ENCODE measurements around the gene NAT16. TPM values are rescaled to one million over a fixed set of nuclear protein-coding genes. Genes with fewer than 3 reads are reported as not detected.

NAT16 gene
- total RNA-seq, 2 experiments from 2014 or later: not detected

- Histone ChIP-seq H3K27ac (ENCODE audit: low read depth in 1 of 2, low read length in 2 of 2) (peak overlapping the region; percentile 35 to 69), H3K9me3 (ENCODE audit: control insufficient read depth in 1 of 2, insufficient read depth in 1 of 2, low read length in 2 of 2) (no peaks in the 10 kb centered on the region), H3K36me3 (ENCODE audit: insufficient read depth, low read length) (peaks cover 30% of the 10 kb centered on the region), H3K27me3 (ENCODE audit: control insufficient read depth in 1 of 2, insufficient read depth in 2 of 2, low read length in 2 of 2) (no peaks in the 10 kb centered on the region), H3K4me1 (ENCODE audit: insufficient read depth, low read length) (peaks cover 47% of the 10 kb centered on the region), H3K4me3 (ENCODE audit: low read length) (peak overlapping the region; percentile 83)
- Mint-ChIP-seq H3K4me1 (ENCODE audit: low read depth) (peaks cover 38% of the 10 kb centered on the region), H3K27me3 (no peaks in the 10 kb centered on the region), H3K9me3 (no peaks in the 10 kb centered on the region), H3K4me3 (peak overlapping the region; percentile 95), H3K36me3 (ENCODE audit: low read depth) (peaks cover 50% of the 10 kb centered on the region), H3K27ac (peak overlapping the region; percentile 87)
- TF ChIP-seq CTCF (IDR thresholded peaks at IDR 0.05): no peak
- ChIA-PET CTCF (interaction anchor here (0.6 to 3.0 kb wide), 6 partner anchors 26 to 76 kb away, joined by 3 to 39 read pairs (median 3); partner anchors contain the start of gene FIS1), POLR2A (interaction anchor here (0.7 to 3.3 kb wide), 24 partner anchors 9 to 1719 kb away, joined by 3 to 55 read pairs (median 4); partner anchors contain the start of genes CLDN15, FIS1, IFT22 and MOSPD3)
- intact Hi-C loops (cut with DNase I, micrococcal nuclease): loop anchor here (1.0 to 10.0 kb wide), 4 partner anchors 26 to 324 kb away; partner anchors contain the start of gene ACHE (in 1 of the 2)
- DNase-seq: no peak
- peak; percentile 8 for ATAC-seq (ENCODE audit: poor library complexity)
Measured at GRCh38 chr7:101218236-101219125, 38.4 kb upstream of the NAT16 start.

GRCh38 chr7:101217388-101218235, 37.5 kb upstream of the NAT16 start, which contains the start of the genes PLOD3 and ZNHIT1:
Gene PLOD3, minus strand, starts transcription at chr7:101217581. Its CDS starts 307 bp downstream, at chr7:101217274.
Gene ZNHIT1, plus strand, starts transcription at chr7:101218165. Its CDS starts 31 bp downstream, at chr7:101218196.
- intact Hi-C loops (cut with DNase I, micrococcal nuclease): loop anchor here (1.0 to 10.0 kb wide), 5 partner anchors 27 to 323 kb away; partner anchors contain the start of genes ACHE (in 1 of the 2) and AP1S1 (in 1 of the 2)
- Mint-ChIP-seq H3K27ac (peak within 1 kb of the TSS; percentile 87), H3K4me3 (peak within 1 kb of the TSS; percentile 95), H3K9me3 (no peaks in the 10 kb centered on the region), H3K36me3 (ENCODE audit: low read depth) (peaks cover 41% of the 10 kb centered on the region), H3K4me1 (ENCODE audit: low read depth) (peaks cover 38% of the 10 kb centered on the region), H3K27me3 (no peaks in the 10 kb centered on the region)
- ATAC-seq (ENCODE audit: poor library complexity) (peak; percentile 81), DNase-seq (peak; percentile 90 to 99 (median 96))
- Histone ChIP-seq H3K36me3 (ENCODE audit: insufficient read depth, low read length) (peaks cover 29% of the 10 kb centered on the region), H3K27me3 (ENCODE audit: control insufficient read depth in 1 of 2, insufficient read depth in 2 of 2, low read length in 2 of 2) (no peaks in the 10 kb centered on the region), H3K27ac (ENCODE audit: low read depth in 1 of 2, low read length in 2 of 2) (peak within 1 kb of the TSS; percentile 69 to 90), H3K9me3 (ENCODE audit: control insufficient read depth in 1 of 2, insufficient read depth in 1 of 2, low read length in 2 of 2) (no peaks in the 10 kb centered on the region), H3K4me1 (ENCODE audit: insufficient read depth, low read length) (peaks cover 47% of the 10 kb centered on the region), H3K4me3 (ENCODE audit: low read length) (peak within 1 kb of the TSS; percentile 83)
- POLR2A ChIA-PET: interaction anchor here (0.7 to 3.3 kb wide), 24 partner anchors 9 to 1718 kb away, joined by 3 to 55 read pairs (median 4); partner anchors contain the start of genes CLDN15, FIS1, IFT22 and MOSPD3
- CTCF ChIA-PET: interaction anchor here (0.6 to 3.0 kb wide), 7 partner anchors 18 to 76 kb away, joined by 3 to 39 read pairs (median 3); partner anchors contain the start of gene FIS1
- TF ChIP-seq CTCF (IDR thresholded peaks at IDR 0.05): no peak

Data from CD4-positive, alpha-beta T cell (primary cell).